ENCODE measurements around the gene KLK8.
"Not testable (repeated sequence)": the region's sequence is repeated elsewhere in the genome, so short reads cannot be mapped to it uniquely, and the experiment has no call there.

The KLK8 gene

GRCh38 chr19:50974702-50975556 is 26.5 kb downstream of the KLK8 start:
- DNase-seq (ENCODE audit: low read depth, low spot score): no peak
- Histone ChIP-seq H3K9me3 (ENCODE audit: insufficient read depth, low read length) (no peaks in the 10 kb centered on the region), H3K27me3 (ENCODE audit: insufficient read depth, insufficient read length) (no peaks in the 10 kb centered on the region), H3K9ac (ENCODE audit: insufficient read length, low read depth) (no peak overlapping the region), H3K36me3 (ENCODE audit: insufficient read depth, insufficient read length, low read length) (no peaks in the 10 kb centered on the region), H3K4me3 (ENCODE audit: insufficient read length, low read depth) (no peak overlapping the region), H3K4me1 (ENCODE audit: insufficient read depth, insufficient read length) (peaks cover 3% of the 10 kb centered on the region)
- TF ChIP-seq SUZ12 (IDR thresholded peaks at IDR 0.05; ENCODE audit: extremely low read depth, insufficient read depth, insufficient read length) (no peak), YY1 (IDR thresholded peaks at IDR 0.05; ENCODE audit: insufficient read depth, insufficient read length) (no peak), ZNF274 (IDR thresholded peaks at IDR 0.05; ENCODE audit: low read depth, low read length) (no peak)

- Histone ChIP-seq H3K36me3 (ENCODE audit: insufficient read depth, insufficient read length, low read length) (no peaks in the 10 kb centered on the region), H3K4me1 (ENCODE audit: insufficient read depth, insufficient read length) (peaks cover 9% of the 10 kb centered on the region), H3K9me3 (ENCODE audit: insufficient read depth, low read length) (no peaks in the 10 kb centered on the region), H3K9ac (ENCODE audit: insufficient read length, low read depth) (no peak overlapping the region), H3K27me3 (ENCODE audit: insufficient read depth, insufficient read length) (no peaks in the 10 kb centered on the region), H3K4me3 (ENCODE audit: insufficient read length, low read depth) (no peak overlapping the region)
- DNase-seq (ENCODE audit: low read depth, low spot score): no peak
- TF ChIP-seq YY1 (IDR thresholded peaks at IDR 0.05; ENCODE audit: insufficient read depth, insufficient read length) (no peak), ZNF274 (IDR thresholded peaks at IDR 0.05; ENCODE audit: low read depth, low read length) (no peak), SUZ12 (IDR thresholded peaks at IDR 0.05; ENCODE audit: extremely low read depth, insufficient read depth, insufficient read length) (no peak)
Observed at GRCh38 chr19:50972795-50973376, 28.5 kb downstream of the KLK8 start.

GRCh38 chr19:50969810-50970209 is 31.6 kb downstream of the KLK8 start:
- H3K4me3 ChIP-seq (ENCODE audit: insufficient read length, low read depth); DNase-seq (ENCODE audit: low read depth, low spot score); H3K36me3 ChIP-seq (ENCODE audit: insufficient read depth, insufficient read length, low read length); H3K9me3 ChIP-seq (ENCODE audit: insufficient read depth, low read length); H3K9ac ChIP-seq (ENCODE audit: insufficient read length, low read depth); H3K27me3 ChIP-seq (ENCODE audit: insufficient read depth, insufficient read length): not testable (repeated sequence)
- peaks cover 11% of the 10 kb centered on the region for H3K4me1 ChIP-seq (ENCODE audit: insufficient read depth, insufficient read length)

- Histone ChIP-seq H3K27me3 (ENCODE audit: insufficient read depth, insufficient read length) (no peaks in the 10 kb centered on the region), H3K36me3 (ENCODE audit: insufficient read depth, insufficient read length, low read length) (no peaks in the 10 kb centered on the region), H3K4me1 (ENCODE audit: insufficient read depth, insufficient read length) (peaks cover 11% of the 10 kb centered on the region), H3K9ac (ENCODE audit: insufficient read length, low read depth) (peak within 1 kb of the TSS; percentile 21), H3K4me3 (ENCODE audit: insufficient read length, low read depth) (no peak within 1 kb of the TSS), H3K9me3 (ENCODE audit: insufficient read depth, low read length) (no peaks in the 10 kb centered on the region)
- DNase-seq (ENCODE audit: low read depth, low spot score): no peak
- TF ChIP-seq SUZ12 (IDR thresholded peaks at IDR 0.05; ENCODE audit: extremely low read depth, insufficient read depth, insufficient read length): no peak
- no peak for TF ChIP-seq YY1 (IDR thresholded peaks at IDR 0.05; ENCODE audit: insufficient read depth, insufficient read length)
- TF ChIP-seq ZNF274 (IDR thresholded peaks at IDR 0.05; ENCODE audit: low read depth, low read length): no peak
Observed at GRCh38 chr19:50969413-50969760, 32.0 kb downstream of the KLK8 start, which contains the start of gene KLK6. Gene KLK6, minus strand, starts transcription at chr19:50969591. Its CDS starts 1,487 bp downstream, at chr19:50968104.

GRCh38 chr19:50968716-50969412 is 32.5 kb downstream of the KLK8 start:
- H3K4me3 ChIP-seq (ENCODE audit: insufficient read length, low read depth): no peak overlapping the region
- H3K36me3 ChIP-seq (ENCODE audit: insufficient read depth, insufficient read length, low read length): no peaks in the 10 kb centered on the region
- TF ChIP-seq ZNF274 (IDR thresholded peaks at IDR 0.05; ENCODE audit: low read depth, low read length) (no peak), SUZ12 (IDR thresholded peaks at IDR 0.05; ENCODE audit: extremely low read depth, insufficient read depth, insufficient read length) (no peak), YY1 (IDR thresholded peaks at IDR 0.05; ENCODE audit: insufficient read depth, insufficient read length) (no peak)
- peak overlapping the region; percentile 21 for H3K9ac ChIP-seq (ENCODE audit: insufficient read length, low read depth)
- no peaks in the 10 kb centered on the region for H3K9me3 ChIP-seq (ENCODE audit: insufficient read depth, low read length)
- peaks cover 11% of the 10 kb centered on the region for H3K4me1 ChIP-seq (ENCODE audit: insufficient read depth, insufficient read length)
- DNase-seq (ENCODE audit: low read depth, low spot score): no peak
- no peaks in the 10 kb centered on the region for H3K27me3 ChIP-seq (ENCODE audit: insufficient read depth, insufficient read length)

GRCh38 chr19:50967929-50968715 is 33.3 kb downstream of the KLK8 start:
- Histone ChIP-seq H3K4me1 (ENCODE audit: insufficient read depth, insufficient read length) (peaks cover 11% of the 10 kb centered on the region), H3K27me3 (ENCODE audit: insufficient read depth, insufficient read length) (no peaks in the 10 kb centered on the region), H3K36me3 (ENCODE audit: insufficient read depth, insufficient read length, low read length) (no peaks in the 10 kb centered on the region), H3K9ac (ENCODE audit: insufficient read length, low read depth) (peak overlapping the region; percentile 21), H3K9me3 (ENCODE audit: insufficient read depth, low read length) (no peaks in the 10 kb centered on the region), H3K4me3 (ENCODE audit: insufficient read length, low read depth) (no peak overlapping the region)
- no peak for DNase-seq (ENCODE audit: low read depth, low spot score)
- TF ChIP-seq SUZ12 (IDR thresholded peaks at IDR 0.05; ENCODE audit: extremely low read depth, insufficient read depth, insufficient read length): no peak
- no peak for TF ChIP-seq ZNF274 (IDR thresholded peaks at IDR 0.05; ENCODE audit: low read depth, low read length)
- TF ChIP-seq YY1 (IDR thresholded peaks at IDR 0.05; ENCODE audit: insufficient read depth, insufficient read length): no peak
